ENCODE data around the gene SYMPK.

DNA sequence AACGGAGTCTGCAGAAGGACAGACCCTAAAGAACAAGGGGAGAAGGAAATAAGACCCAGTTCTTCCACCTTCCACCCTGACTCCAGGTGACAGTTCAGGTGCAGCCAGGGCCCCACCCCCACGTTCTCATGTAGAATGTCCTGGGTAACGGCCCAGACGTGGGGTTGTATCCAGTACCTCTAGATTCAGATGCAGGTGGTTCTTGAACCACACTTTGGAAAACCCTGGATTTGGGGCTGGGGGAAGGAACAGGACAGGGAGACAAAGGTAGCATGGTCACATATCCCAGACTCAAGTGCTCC is 82.8 kb downstream of the SYMPK start:
- TF ChIP-seq, protein P1, sequence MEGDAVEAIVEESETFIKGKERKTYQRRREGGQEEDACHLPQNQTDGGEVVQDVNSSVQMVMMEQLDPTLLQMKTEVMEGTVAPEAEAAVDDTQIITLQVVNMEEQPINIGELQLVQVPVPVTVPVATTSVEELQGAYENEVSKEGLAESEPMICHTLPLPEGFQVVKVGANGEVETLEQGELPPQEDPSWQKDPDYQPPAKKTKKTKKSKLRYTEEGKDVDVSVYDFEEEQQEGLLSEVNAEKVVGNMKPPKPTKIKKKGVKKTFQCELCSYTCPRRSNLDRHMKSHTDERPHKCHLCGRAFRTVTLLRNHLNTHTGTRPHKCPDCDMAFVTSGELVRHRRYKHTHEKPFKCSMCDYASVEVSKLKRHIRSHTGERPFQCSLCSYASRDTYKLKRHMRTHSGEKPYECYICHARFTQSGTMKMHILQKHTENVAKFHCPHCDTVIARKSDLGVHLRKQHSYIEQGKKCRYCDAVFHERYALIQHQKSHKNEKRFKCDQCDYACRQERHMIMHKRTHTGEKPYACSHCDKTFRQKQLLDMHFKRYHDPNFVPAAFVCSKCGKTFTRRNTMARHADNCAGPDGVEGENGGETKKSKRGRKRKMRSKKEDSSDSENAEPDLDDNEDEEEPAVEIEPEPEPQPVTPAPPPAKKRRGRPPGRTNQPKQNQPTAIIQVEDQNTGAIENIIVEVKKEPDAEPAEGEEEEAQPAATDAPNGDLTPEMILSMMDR (IDR thresholded peaks at IDR 0.05) = no peak
- no peak for TF ChIP-seq POLR2A (IDR thresholded peaks at IDR 0.05)
- TF ChIP-seq EP300 (IDR thresholded peaks at IDR 0.05) = no peak
